CMK (cell line): ENCODE data around the gene CTSA.
A peak's percentile ranks its signal among the peaks of the same experiment; 100 is the strongest.
"Not testable (repeated sequence)": the region's sequence is repeated elsewhere in the genome, so short reads cannot be mapped to it uniquely, and the experiment has no call there.

Experiments used
- DNase-seq: peaks from one replicate; pipeline ENCODE4 v3.0.0-alpha.2; 2010; ENCODE audit warnings: low read depth

The CTSA gene

GRCh38 chr20:45896641-45897161 lies 5.6 kb downstream of the CTSA start:
- no peak for DNase-seq

GRCh38 chr20:45897289-45897688 lies 6.2 kb downstream of the CTSA start:
- DNase-seq, result no peak

- DNase-seq, result no peak
Measured at GRCh38 chr20:45897692-45898091, 6.6 kb downstream of the CTSA start.

GRCh38 chr20:45898285-45898684 lies 7.2 kb downstream of the CTSA start:
- DNase-seq, result no peak

GRCh38 chr20:45899046-45899835 lies 8.1 kb downstream of the CTSA start:
- no peak for DNase-seq

- not testable (repeated sequence) for DNase-seq
Measured at GRCh38 chr20:45901332-45901731, 10.2 kb downstream of the CTSA start.

GRCh38 chr20:45902199-45902701 lies 11.1 kb downstream of the CTSA start:
- no peak for DNase-seq

GRCh38 chr20:45904583-45905504 lies 13.7 kb downstream of the CTSA start:
- no peak for DNase-seq

- no peak for DNase-seq
Measured at GRCh38 chr20:45905505-45906079, 14.5 kb downstream of the CTSA start.

GRCh38 chr20:45907219-45907948 lies 16.2 kb downstream of the CTSA start:
- no peak for DNase-seq

- DNase-seq, result no peak
Measured at GRCh38 chr20:45908084-45908483, 16.9 kb downstream of the CTSA start.

GRCh38 chr20:45909336-45909808 lies 18.2 kb downstream of the CTSA start:
- DNase-seq, result no peak

- no peak for DNase-seq
Measured at GRCh38 chr20:45909817-45910669, 18.9 kb downstream of the CTSA start.

- peak; percentile 100 for DNase-seq
Measured at GRCh38 chr20:45910670-45911485, 19.7 kb downstream of the CTSA start.

GRCh38 chr20:45911486-45912343 lies 20.6 kb downstream of the CTSA start, which contains the start of gene PLTP:
TSS of gene PLTP (minus strand) at chr20:45912155. CDS start at chr20:45911452, 703 bp downstream.
- peak; percentile 54 for DNase-seq

GRCh38 chr20:45912344-45912682 lies 21.2 kb downstream of the CTSA start:
- no peak for DNase-seq

- no peak for DNase-seq
Measured at GRCh38 chr20:45913116-45913515, 22.0 kb downstream of the CTSA start.

GRCh38 chr20:45917790-45918141 lies 26.6 kb downstream of the CTSA start:
- no peak for DNase-seq
